NCI-H1930 (cell line): ENCODE data around the gene FBN1.

Experiments
- DNase-seq, 2 experiments: peaks; one replicate each; lab custom pipeline; 2025; lab: John Stamatoyannopoulos, UW

FBN1 gene

GRCh38 chr15:48652510-48653076 is 7.1 kb upstream of the FBN1 start:
- DNase-seq: no peak

DNA sequence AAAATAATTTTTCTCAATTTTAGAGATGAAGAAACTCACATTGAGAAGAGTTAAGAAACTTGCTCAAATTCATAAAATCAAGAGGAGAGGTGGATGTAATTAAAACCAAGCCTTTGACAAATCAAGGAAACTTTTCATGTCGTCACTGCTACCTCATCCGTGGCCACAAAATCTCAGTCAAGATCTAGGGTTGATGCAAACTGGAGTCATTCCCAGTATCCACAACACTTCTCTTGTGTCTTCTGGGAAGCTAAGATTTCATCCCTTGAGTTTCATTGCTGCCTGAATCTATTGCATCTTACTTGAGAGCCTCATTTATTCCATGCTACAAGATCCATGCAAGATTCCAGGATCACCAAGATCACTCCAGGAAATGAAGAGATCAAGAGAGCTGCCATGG is 5.4 kb upstream of the FBN1 start:
- DNase-seq: no peak

GRCh38 chr15:48647962-48648361 is 2.5 kb upstream of the FBN1 start:
- DNase-seq: no peak

DNA sequence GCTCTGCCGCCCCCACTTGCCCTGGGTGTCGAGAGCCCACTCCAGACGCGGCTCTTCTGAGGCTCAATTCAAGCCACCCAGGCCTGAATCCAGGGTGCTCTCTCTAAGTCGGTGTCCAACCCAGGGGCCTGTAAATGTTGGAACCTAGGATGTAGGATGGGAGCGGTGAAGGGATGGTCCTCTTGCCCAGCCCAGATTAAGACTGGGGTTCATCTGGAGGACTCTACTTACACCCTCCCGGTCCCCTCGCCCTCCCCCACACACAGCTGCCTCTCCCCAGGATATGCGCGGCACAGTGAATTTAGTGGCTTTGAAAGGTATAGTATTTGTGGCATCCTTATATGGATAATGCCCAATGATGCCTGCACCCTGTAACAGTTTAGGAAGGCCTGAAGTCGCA is 822 bp upstream of the FBN1 start:
- DNase-seq: no peak

GRCh38 chr15:48644827-48645557 is 517 bp downstream of the FBN1 start:
- no peak for DNase-seq

DNA sequence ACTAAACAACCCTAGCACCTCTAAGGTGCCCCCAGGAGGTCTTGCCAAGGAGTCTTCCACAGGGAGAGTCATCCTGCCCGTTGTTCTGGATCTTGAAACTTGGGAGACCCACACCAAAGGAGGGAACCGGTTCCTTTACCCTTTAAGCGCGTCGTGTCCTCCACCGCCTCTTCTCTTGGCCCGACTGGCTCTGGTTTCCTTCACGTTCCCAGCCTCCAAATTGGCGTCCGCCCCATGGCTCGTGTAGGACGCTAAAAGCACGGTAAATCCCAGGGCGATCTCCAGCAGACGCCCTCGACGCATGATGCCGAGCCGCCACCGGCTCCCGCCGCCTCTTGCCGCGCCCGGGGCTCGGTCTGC is 1.1 kb downstream of the FBN1 start:
- DNase-seq: no peak

- DNase-seq: no peak
These were observed 1.6 kb downstream of the FBN1 start for GRCh38 chr15:48643776-48644466.

DNA sequence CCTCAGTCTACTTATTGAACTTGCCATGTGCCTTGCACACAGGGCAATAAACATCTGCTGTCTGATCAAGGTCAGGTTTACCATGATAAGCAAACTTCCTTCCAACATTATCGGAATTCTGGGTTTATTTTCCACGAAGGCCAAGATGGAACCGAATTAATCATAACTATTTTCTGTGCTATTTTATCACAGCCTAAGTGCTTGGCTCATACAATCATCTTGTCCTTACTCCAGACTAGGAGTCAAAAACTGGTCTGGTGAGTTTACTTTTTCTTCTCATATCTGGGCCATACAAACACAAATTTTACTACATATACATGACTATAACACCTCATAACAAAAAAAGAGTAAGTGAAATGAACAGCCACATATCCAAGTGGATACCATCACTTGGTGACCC is 2.3 kb downstream of the FBN1 start:
- DNase-seq: no peak

DNA sequence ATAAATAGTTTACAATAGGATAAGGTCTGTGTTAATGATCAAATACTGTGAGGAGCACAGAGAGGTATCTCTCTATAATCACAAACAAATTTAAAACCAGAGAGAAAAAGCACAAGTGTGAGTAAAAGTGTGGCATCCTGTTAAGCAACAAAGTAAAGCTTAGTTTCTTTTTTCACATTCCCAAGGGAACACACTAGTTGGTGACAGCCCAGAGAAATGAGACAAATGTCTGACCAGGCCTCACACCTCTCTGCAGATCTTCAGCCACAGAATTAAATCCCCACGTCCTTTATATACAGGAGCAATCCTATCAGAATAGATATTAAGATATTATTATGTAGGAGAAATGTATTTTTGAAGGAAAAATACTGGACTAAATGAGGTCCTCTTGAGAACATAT is 2.7 kb downstream of the FBN1 start:
- DNase-seq: no peak

DNA sequence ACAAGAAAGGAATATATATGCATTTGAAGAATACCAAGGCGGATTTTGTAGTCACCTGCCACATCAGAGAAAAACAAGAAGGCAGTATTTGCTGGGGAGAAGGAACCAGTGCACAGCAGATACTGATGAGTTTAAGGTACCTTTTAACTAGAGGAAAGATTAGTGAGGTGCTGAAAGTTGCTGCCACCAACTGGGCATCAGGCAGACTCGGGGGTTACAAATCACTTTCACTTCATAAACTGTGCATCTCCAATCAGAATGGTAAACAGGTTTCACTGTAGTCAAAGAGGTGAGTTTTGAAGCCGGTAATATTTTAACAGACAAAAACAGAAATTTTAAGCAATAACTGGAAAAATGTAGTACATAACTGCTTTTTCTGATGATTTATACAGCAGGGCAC is 4.1 kb downstream of the FBN1 start:
- no peak for DNase-seq

DNA sequence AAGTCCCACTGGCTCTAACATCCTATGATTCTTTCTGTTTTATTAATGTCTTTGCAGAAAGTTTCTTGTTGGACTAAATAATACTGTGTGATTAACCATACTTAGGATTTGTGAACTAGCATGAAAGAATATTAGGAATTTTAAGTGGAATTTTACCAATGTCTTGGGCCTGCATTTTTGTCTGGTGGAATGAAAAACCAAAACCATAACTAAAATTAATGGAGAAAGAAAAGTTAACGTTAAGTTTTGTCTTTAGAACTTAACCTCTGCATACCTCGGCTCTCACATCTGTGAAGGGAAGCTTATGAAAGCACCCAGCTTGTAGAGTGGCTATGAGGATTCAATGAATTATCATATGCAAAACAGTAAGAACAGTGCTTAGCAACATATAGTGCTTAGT is 6.5 kb downstream of the FBN1 start:
- DNase-seq: no peak

DNA sequence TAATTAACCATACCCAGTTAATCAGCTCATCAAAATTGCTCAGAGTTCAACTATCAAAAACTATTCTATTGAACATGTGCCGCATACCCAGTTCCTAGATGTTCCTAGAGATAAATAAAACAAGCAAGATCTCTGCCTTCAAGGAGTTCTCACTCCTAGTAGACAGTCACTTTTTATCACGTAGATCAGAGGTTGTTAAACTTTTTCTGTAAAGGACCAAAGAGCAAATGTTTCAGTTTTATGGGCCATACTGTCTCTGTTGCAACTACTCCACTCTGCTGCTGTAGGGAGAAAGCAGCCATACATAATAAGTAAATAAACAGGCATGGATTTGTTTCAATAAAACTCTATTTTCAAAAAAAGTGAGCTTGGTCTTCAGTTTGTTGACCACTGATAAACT is 7.9 kb downstream of the FBN1 start:
- DNase-seq: no peak

DNA sequence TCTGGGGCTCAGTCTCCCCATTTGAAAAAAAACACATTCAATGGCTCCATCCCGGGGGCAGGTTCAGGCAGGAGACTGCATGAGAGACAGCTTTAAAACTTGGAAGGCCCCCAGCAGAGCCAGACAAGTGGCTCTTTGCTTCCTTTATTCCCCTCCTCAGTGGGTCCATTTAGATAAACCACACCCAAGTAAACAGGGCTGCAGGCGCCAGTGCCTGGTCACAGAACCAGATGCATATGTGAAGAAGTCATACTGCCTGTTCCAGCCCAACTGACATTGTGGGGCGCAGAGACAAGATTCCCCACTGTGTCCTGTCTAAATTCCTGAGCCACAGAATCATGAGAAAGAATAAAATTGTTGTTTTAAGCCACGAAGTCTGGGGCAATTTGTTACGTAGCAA is 9.0 kb downstream of the FBN1 start:
- DNase-seq: no peak

- DNase-seq: no peak
These were observed 10.6 kb downstream of the FBN1 start for GRCh38 chr15:48634893-48635292.

GRCh38 chr15:48634096-48634495 is 11.4 kb downstream of the FBN1 start:
- no peak for DNase-seq

DNA sequence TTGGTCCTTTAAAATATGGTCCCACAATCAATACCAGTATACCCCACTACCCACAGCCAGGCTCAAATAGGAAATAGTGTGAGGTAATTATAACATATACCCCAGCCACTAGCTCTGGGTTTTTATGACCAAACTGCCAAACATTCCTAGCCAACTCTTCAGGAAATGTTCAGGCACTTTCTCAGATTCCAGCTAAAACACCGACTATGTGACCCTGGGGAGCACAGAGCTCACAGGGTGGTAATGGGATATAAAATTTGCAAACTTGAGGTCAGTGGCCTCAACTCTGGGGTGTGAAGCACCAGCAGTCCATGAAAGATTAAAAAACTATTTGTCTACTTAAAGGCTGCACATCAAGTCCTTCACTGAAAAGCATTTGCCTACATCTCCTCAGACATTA is 12.9 kb downstream of the FBN1 start:
- no peak for DNase-seq

DNA sequence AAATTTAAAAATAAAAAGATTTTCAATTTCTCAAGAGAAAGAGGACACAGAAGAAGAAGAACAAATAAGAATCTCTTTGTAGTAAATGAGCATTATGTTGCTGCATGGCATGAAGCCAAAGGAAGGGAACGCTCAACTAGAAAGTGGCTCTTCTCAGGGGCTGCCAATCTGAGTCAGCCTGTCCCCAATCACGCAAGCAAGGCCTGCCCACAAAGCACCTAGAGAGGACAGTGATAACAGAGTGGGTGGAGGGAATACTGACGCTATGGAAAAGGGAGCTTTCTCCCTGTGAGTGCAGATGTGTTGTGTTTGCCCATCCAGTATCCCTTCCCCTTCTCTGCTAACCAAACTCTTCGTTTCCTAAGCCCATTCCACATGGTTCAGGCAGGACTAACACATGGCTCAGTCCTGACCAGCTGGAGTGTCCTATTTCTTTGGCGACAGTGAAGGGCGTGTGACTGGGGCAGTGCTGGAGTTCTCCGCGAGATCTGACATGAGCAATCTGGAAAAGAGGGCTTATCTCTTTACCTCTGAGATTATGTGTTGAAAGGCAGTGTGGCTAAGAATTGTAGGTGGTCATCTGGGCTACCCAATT is 14.2 kb downstream of the FBN1 start:
- no peak for DNase-seq

DNA sequence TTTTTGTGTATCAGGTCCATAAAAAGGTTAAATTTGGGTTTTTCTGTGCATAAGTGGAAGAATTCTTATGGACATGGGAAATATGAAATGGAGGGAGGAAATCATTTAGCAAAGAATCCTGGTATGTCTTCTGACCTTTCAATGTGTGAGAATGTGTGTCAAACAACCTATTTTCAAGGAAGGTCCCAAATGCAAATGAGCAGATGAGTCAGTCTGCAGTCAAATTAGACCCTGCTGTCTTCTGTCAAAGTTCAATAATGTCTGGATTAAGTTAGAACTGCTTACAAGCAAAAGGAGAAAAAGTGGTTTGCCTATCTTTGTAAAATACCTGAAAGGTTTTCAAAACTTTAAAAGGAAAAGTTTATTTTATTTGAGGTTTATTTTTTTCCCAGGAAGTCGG is 15.3 kb downstream of the FBN1 start:
- DNase-seq: no peak

- no peak for DNase-seq
These were observed 16.7 kb downstream of the FBN1 start for GRCh38 chr15:48628832-48629231.

- DNase-seq: no peak
These were observed 18.1 kb downstream of the FBN1 start for GRCh38 chr15:48627260-48627940.

GRCh38 chr15:48625126-48625525 is 20.4 kb downstream of the FBN1 start:
- DNase-seq: no peak

- DNase-seq: no peak
These were observed 20.8 kb downstream of the FBN1 start for GRCh38 chr15:48624700-48625099.

DNA sequence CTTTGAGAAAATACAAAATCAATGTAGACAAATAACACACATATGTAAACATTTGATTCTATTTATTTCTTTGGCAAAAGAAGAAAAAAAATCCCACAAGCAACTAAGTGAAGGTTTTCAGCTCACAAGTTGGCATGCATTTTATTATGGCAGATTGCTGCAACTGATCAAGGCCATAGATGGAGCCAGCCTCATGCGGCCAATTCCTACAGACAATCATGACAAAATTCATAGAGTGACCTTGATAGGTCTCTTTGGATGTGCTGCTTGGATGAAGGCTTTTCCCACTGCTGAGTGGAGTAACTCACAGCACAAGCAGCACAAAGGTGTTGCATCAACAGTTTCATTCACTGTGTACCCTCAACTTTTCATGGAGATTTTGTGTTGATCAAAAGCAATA is 22.1 kb downstream of the FBN1 start:
- DNase-seq: no peak
